Measurements from ENCODE around the gene GABRP. TPM values are rescaled to one million over a fixed set of nuclear protein-coding genes. Genes with fewer than 3 reads are reported as not detected.
A peak's percentile ranks its signal among the peaks of the same experiment; 100 is the strongest.

GABRP gene
- polyA plus RNA-seq, 4 donors, result 0.29 to 2.1 (median 1.7) TPM

DNA sequence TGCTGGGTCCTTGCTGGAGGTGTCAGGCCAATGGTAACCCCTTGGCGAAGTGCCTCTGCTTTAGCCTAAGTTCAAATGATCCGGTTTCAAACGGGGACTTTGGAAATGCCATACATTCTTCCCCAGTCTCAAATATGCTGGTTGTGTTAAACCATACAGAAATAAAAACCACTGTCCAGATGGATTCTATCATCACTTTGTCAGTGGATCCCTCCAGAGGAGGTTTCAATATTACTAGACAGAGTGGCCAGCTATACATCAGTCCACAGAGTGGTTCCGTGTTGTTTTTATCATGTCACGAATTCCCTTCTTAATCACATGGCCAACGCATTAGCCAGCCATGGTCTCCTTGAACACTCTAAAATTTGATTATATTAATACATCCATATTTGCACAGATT is 71.0 kb downstream of the GABRP start:
- no peak for DNase-seq (ENCODE audit: low read depth in 4 of 4, low spot score in 3 of 4)

DNA sequence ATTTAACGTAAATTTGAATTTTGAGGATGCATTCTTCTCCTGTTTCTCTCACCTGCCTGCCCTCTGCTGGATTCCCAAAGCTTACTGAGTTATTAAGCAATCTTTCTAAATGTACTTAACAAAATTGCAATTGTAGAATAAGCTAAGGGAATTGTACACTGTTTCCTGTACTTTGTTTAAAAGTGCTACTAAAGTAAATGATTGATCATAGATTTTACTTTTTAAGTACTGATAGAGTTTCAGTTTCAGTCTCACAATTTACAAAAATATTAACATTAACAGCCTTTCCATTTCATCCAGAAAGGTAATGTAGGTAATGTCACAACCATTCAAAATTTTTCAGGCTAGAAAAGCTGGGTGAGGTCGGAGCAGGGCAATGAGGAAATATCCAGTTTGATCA is 73.5 kb downstream of the GABRP start:
- DNase-seq (ENCODE audit: low read depth in 4 of 4, low spot score in 3 of 4), result no peak

DNA sequence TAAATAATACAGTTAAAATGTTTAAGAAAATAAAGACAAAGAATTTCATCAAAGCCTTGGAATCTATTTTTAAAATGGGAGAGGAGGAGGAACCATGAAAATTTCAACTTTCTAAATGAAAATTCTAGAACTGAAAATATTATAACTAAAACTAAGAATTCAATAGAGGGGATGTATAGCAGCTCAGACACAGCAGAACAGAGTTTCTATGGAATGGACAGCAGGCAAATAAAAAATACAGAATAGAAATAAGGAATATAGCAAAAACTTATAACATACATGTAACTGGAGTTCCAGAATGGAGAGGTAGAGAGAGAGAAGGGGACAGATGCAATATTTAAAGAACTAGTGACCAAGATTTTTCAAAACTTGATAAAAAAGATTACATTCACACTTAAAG is 76.9 kb downstream of the GABRP start:
- no peak for DNase-seq (ENCODE audit: low read depth in 4 of 4, low spot score in 3 of 4)

DNA sequence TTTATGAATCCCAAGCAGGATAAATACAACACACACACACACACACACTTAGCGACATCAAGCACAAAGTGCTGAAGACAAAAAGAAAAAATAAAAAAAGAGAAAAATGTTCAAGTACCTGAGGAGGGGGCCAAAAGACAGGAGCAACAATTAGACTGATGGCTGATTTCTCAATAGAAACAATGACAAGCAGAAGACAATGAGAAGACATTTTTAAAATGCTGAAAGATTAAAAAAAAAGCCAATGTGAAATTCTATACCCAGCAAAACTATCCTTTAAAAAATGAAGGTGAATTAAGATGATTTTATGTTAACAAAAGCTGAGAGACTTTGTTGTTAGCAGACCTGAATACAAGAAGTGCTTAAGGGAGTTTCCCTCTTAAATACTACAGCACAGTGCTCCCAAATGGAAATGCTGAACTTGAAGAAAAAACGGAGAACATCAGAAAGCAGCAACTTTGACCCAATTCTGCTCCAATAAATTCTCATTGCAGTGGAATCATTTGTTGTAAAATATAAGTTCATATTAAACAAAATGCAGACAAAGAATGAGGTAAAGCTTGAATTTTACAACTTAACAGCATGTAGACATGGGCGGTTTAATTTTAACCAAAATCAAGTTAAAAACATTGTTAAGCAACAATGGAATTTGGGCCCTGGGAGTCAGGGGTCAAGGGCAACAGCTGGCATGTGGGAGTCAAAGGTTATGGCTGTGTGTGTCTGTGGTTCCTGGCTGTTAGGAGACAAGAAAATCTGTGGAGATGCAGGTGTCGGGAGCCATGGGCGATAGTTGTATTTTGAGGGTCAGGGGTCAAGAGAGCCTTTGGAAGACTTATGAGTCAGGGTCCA is 77.5 kb downstream of the GABRP start:
- DNase-seq (ENCODE audit: low read depth in 4 of 4, low spot score in 3 of 4), result peak in 2 of 4 donors; percentile 5 to 7

DNA sequence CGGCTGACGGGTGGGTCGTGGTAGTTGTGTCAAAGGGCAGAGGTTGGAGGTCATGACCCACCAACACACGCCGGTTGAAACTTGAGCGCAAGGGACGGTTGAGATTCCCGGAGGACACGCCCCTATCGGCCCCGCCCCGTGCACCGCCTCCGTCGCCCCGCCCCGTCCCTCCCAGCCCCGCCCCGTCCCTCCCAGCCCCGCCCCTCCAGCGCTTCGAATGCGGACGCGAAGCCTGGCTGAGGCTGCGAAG is 78.1 kb downstream of the GABRP start:
- DNase-seq (ENCODE audit: low read depth in 4 of 4, low spot score in 3 of 4), result peak in 1 of 4 donors; percentile 8

DNA sequence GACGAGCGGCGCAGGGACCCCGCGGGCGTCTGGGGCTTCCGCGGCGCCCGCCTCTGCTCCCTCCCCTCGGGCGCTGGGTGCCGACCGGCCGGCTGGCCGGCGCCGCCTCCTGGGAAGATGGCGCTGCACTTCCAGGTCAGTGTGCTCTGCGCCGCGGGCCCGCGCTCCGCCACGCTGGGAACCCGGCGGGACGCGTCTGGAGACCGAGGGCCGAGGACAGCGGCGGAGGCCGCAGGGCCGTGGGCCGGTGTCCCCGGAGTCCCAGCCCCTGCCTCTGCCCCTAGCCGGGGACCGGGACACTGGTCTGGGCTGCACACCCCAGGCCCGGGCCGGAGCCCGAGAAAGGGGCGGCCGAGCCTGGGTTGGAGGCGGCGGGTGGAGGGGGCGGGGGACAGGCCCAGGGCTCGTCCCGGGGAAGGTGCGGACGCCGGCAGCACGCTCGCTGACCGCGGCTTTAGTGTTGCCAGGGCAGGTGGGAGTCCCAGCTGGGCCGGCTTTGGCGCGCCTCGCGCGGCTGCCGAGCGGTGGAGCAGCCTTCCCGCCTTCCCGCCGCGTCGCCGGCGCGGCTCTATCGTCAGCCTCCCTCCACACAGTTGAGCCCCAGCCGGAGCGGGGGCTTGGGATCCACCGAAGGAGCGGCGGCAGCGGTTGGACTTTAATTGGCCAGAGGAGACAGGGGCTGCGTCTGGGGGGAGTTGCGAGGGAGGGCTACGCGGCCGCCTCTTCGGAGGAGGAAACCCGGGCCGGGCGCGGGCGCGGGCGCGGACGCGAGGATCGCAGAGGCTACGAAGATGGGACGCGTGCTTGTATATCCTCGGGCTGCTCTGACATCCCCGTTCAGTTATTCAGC is 78.6 kb downstream of the GABRP start, which contains the start of gene RANBP17:
Gene RANBP17 (plus strand): TSS at position 102 of the 850 bp plus-strand sequence.
- peak; percentile 35 to 50 (median 40) for DNase-seq (ENCODE audit: low read depth in 4 of 4, low spot score in 3 of 4)

DNA sequence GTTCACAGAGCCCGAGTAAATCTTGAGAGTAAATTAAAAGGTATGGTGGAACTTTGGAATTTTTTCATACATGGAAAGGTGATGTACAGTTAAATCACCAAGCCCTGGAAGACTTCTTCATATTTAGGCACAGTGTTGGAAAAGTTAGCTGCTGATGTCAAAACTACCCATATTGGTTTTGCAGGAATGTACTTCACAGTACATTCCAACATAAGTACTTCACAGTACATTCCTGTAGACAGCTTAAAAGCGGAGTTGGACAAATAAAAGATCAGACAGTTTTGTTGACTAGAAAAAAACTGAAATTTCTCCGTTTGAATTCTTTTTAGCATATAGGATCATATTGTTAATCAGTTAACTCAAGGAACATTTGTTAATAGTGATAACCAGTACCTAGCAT is 80.1 kb downstream of the GABRP start:
- no peak for DNase-seq (ENCODE audit: low read depth in 4 of 4, low spot score in 3 of 4)

Other genes starting within 250 kb of the GABRP start
- gene RANBP17, start 78.3 kb downstream of the GABRP start, polyA plus RNA-seq (ENCODE audit: insufficient read length in 4 of 4), result 10 to 100 TPM in 3 of 4 donors, 1 to 10 TPM in 1; 8.2 to 15.4 (median 11.1) TPM